Calu3 (cell line): ENCODE measurements around the gene CLNK. TPM values are rescaled to one million over a fixed set of nuclear protein-coding genes. Genes with fewer than 3 reads are reported as not detected.

Source experiments
- BruUV-seq: library from RNA; stranded (reverse); fragments of 400-500 nt; replicated peaks from 2 replicates; lab custom pipeline; 2021; lab: Mats Ljungman, UMichigan
- CTCF ChIA-PET: fragments of 300-600 bp; sonication (Branson Sonifier 250); formaldehyde crosslinking; loops from one replicate; lab custom pipeline; 2022; ENCODE audit warnings: antibody characterized with exemption; lab: Charles Lee
- DNase-seq: peaks from one replicate; pipeline ENCODE4 v3.0.0; 2022
- H3K27ac Mint-ChIP-seq: one replicate; pipeline ENCODE4 v1.8.0; 2022; ENCODE audit warnings: mixed read lengths; ENCODE audit not compliant: unreplicated experiment
- H3K27me3 Mint-ChIP-seq: one replicate; pipeline ENCODE4 v1.8.0; 2022; ENCODE audit warnings: mixed read lengths; ENCODE audit not compliant: unreplicated experiment
- H3K36me3 Mint-ChIP-seq: one replicate; pipeline ENCODE4 v1.8.0; 2022; ENCODE audit warnings: mild to moderate bottlenecking, moderate library complexity, mixed read lengths; ENCODE audit not compliant: insufficient read depth, unreplicated experiment
- H3K4me1 Mint-ChIP-seq: one replicate; pipeline ENCODE4 v1.8.0; 2022; ENCODE audit warnings: mild to moderate bottlenecking, low read depth, mixed read lengths; ENCODE audit not compliant: unreplicated experiment
- H3K4me3 Mint-ChIP-seq: one replicate; pipeline ENCODE4 v1.8.0; 2022; ENCODE audit warnings: mild to moderate bottlenecking, low read depth, moderate library complexity, mixed read lengths; ENCODE audit not compliant: unreplicated experiment
- H3K9me3 Mint-ChIP-seq: one replicate; pipeline ENCODE4 v1.8.0; 2022; ENCODE audit warnings: low read depth, mixed read lengths; ENCODE audit not compliant: unreplicated experiment
- CTCF ChIP-seq: fragments of 200-600 bp; IDR thresholded peaks from one replicate; pipeline ENCODE4 v1.8.0; 2022; ENCODE audit warnings: antibody characterized with exemption; ENCODE audit not compliant: unreplicated experiment
- intact Hi-C: fragments of 100-400 bp; cut with micrococcal nuclease; formaldehyde crosslinking; loops from one replicate; pipeline ENCODE4 v1.10.0; 2022; ENCODE audit not compliant: unreplicated experiment
- total RNA-seq: library from RNA; stranded (reverse); gene quantifications from 2 replicates; pipeline ENCODE4 v1.2.3, GENCODE V29; 2022

Gene CLNK
- total RNA-seq, 1 experiment from 2014 or later, result not detected

DNA sequence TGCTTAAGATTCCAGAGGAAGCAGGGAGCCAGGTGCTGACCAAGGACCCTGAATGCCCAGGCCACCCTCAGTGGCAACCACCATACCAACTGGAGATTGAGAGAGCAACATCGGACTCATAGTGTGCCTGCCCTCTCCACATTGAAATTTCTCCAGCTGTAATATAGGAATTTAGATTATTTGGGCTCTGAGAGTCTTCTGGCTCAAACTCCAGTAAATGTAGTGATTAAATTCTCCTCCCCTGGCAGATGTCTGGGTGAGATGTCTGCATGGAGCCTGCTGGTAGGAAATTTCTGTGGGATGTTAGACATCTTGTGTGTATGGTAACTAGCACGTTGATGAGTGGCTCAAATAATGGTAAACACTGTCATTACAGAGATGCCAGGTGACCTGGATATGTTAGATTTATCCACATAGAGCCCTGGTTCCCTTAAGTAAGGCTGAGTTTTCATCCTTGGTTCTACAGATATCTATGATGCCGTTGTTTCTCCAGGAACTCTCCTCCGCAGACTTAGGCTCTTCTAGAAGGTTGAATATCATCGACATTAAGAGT lies 70.6 kb downstream of the CLNK start:
- Mint-ChIP-seq H3K4me1 (peaks cover 10% of the 10 kb centered on the region), H3K27me3 (no peaks in the 10 kb centered on the region), H3K27ac (no peak overlapping the region), H3K4me3 (no peak overlapping the region), H3K9me3 (no peaks in the 10 kb centered on the region), H3K36me3 (no peaks in the 10 kb centered on the region)
- no peak for TF ChIP-seq CTCF
- CTCF ChIA-PET, result no interaction called here
- no peak for DNase-seq
- BruUV-seq, result no TSS peak
- intact Hi-C loops, result no loop called here

DNA sequence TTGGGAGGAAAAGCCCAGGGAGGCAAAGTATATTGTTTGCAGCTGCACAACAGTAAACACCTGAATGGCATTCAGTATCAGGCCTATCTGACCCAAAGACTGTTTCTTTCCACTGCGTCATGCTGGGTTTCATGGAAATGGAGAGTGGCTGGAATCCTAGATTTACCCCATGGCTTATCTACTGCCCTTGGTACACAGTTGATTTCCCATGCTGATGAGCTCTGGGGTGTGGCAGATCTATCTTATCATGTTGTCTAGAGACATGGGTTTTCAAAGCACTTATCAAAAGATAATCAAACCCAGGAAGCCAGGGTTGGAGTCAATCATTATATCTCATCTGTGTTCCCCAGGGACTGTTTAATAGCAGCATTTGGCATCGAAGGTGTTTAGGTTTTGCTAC lies 72.1 kb downstream of the CLNK start:
- H3K4me1 Mint-ChIP-seq, result peaks cover 10% of the 10 kb centered on the region
- BruUV-seq, result no TSS peak
- H3K27ac Mint-ChIP-seq, result no peak overlapping the region
- H3K9me3 Mint-ChIP-seq, result no peaks in the 10 kb centered on the region
- DNase-seq, result no peak
- intact Hi-C loops, result no loop called here
- no peaks in the 10 kb centered on the region for H3K36me3 Mint-ChIP-seq
- H3K27me3 Mint-ChIP-seq, result no peaks in the 10 kb centered on the region
- TF ChIP-seq CTCF, result no peak
- no peak overlapping the region for H3K4me3 Mint-ChIP-seq
- CTCF ChIA-PET, result no interaction called here

GRCh38 chr4:10611673-10612072 lies 72.9 kb downstream of the CLNK start:
- Mint-ChIP-seq H3K4me3 (no peak overlapping the region), H3K4me1 (peaks cover 10% of the 10 kb centered on the region), H3K27me3 (no peaks in the 10 kb centered on the region), H3K9me3 (no peaks in the 10 kb centered on the region), H3K27ac (peak overlapping the region; percentile 9), H3K36me3 (no peaks in the 10 kb centered on the region)
- DNase-seq, result peak; percentile 53
- intact Hi-C loops, result no loop called here
- CTCF ChIA-PET, result no interaction called here
- TF ChIP-seq CTCF, result no peak
- BruUV-seq, result no TSS peak

DNA sequence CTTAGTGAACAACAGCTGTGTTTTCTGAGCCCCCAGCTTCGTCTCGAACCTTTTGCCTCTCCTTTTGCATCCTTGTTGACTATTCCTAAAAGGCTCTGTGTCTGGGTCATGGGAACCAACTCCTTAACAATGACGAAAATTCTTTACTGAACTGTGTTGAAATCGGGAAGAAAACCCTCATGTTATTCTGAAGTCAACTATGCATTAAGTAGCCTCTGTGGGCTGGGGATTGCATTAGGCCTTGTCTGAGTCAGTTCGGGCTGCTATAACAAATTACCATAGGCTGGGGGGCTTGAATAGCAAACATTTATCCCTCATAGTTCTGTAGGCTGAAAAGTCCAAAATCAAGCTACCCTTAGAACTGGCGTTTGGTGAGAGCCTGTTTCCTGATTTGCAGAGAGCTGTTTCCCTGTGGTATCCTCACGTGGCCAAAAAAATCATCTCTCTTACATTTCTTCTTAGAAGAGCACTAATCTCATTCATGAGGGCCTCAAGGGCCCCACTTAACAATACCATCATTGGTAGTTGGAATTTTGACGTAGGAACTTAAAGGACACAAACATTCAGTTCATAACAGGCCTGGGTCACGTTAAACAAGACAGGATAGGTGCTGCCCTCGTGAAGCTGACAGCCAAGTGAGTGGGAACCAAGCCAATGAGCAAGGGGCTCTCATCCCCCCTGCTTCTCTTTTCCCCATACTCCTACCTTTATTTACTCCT lies 75.9 kb downstream of the CLNK start:
- H3K4me3 Mint-ChIP-seq, result no peak overlapping the region
- BruUV-seq, result no TSS peak
- DNase-seq, result no peak
- H3K27me3 Mint-ChIP-seq, result no peaks in the 10 kb centered on the region
- no peak for TF ChIP-seq CTCF
- H3K27ac Mint-ChIP-seq, result no peak overlapping the region
- H3K36me3 Mint-ChIP-seq, result no peaks in the 10 kb centered on the region
- CTCF ChIA-PET, result no interaction called here
- peaks cover 10% of the 10 kb centered on the region for H3K4me1 Mint-ChIP-seq
- H3K9me3 Mint-ChIP-seq, result peaks cover 2% of the 10 kb centered on the region
- intact Hi-C loops, result no loop called here
